RPMI8226 (cell line): ENCODE results near the gene CDH23.

Source experiments
- DNase-seq: peaks from one replicate; pipeline ENCODE4 v3.0.0-alpha.2; 2015

The CDH23 gene

GRCh38 chr10:71671994-71672946 lies 275.6 kb downstream of the CDH23 start:
- no peak for DNase-seq

GRCh38 chr10:71675295-71675970 lies 278.7 kb downstream of the CDH23 start:
- no peak for DNase-seq

GRCh38 chr10:71677261-71677660 lies 280.5 kb downstream of the CDH23 start:
- no peak for DNase-seq

- DNase-seq: no peak
Measured at GRCh38 chr10:71678057-71678805, 281.5 kb downstream of the CDH23 start.

GRCh38 chr10:71679425-71679824 lies 282.7 kb downstream of the CDH23 start:
- no peak for DNase-seq

- no peak for DNase-seq
Measured at GRCh38 chr10:71681977-71682376, 285.3 kb downstream of the CDH23 start.

GRCh38 chr10:71683301-71683700 lies 286.6 kb downstream of the CDH23 start:
- DNase-seq: no peak

GRCh38 chr10:71684356-71685173 lies 287.8 kb downstream of the CDH23 start:
- peak; percentile 58 for DNase-seq

GRCh38 chr10:71685554-71686232 lies 289.0 kb downstream of the CDH23 start:
- no peak for DNase-seq

- no peak for DNase-seq
Measured at GRCh38 chr10:71687077-71687476, 290.4 kb downstream of the CDH23 start.

GRCh38 chr10:71687480-71687879 lies 290.8 kb downstream of the CDH23 start:
- DNase-seq: no peak

- DNase-seq: no peak
Measured at GRCh38 chr10:71688256-71688655, 291.5 kb downstream of the CDH23 start.

- no peak for DNase-seq
Measured at GRCh38 chr10:71690094-71690720, 293.5 kb downstream of the CDH23 start.

GRCh38 chr10:71691405-71691804 lies 294.7 kb downstream of the CDH23 start:
- no peak for DNase-seq

GRCh38 chr10:71692598-71693306 lies 296.0 kb downstream of the CDH23 start:
- no peak for DNase-seq

- DNase-seq: no peak
Measured at GRCh38 chr10:71693377-71693776, 296.7 kb downstream of the CDH23 start.

- no peak for DNase-seq
Measured at GRCh38 chr10:71694039-71694501, 297.4 kb downstream of the CDH23 start.

- peak; percentile 84 for DNase-seq
Measured at GRCh38 chr10:71694567-71694968, 297.8 kb downstream of the CDH23 start.

- no peak for DNase-seq
Measured at GRCh38 chr10:71695502-71696476, 299.1 kb downstream of the CDH23 start.
